HG03097 (cell line): ENCODE measurements around the gene UBA5.
A peak's percentile ranks its signal among the peaks of the same experiment; 100 is the strongest.

Experiments
- ATAC-seq: cut with Tn5 transposase; IDR thresholded peaks from one replicate; pipeline ENCODE4 v1.9.1; 2021; ENCODE audit not compliant: unreplicated experiment, low FRiP score

Gene UBA5

DNA sequence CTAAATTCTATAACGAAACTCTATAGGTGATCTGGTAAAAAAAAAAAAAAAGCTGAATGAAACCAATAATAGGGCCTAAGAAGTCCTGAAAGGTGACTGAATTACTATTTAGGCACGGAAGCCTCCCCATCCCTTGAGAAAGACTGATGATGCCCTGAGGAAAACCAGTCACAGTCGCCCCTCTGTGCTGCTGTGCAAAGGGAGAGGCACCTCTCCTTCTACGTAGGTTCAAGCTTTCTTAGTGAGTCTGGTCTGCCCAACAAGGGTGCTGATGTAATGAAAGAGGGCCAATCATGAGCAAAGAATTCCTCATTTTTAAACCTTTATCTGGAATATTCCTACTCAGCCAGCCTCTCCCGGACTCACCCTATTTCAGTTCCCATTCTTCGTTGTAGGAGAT lies 50.2 kb downstream of the UBA5 start:
- no peak for ATAC-seq

DNA sequence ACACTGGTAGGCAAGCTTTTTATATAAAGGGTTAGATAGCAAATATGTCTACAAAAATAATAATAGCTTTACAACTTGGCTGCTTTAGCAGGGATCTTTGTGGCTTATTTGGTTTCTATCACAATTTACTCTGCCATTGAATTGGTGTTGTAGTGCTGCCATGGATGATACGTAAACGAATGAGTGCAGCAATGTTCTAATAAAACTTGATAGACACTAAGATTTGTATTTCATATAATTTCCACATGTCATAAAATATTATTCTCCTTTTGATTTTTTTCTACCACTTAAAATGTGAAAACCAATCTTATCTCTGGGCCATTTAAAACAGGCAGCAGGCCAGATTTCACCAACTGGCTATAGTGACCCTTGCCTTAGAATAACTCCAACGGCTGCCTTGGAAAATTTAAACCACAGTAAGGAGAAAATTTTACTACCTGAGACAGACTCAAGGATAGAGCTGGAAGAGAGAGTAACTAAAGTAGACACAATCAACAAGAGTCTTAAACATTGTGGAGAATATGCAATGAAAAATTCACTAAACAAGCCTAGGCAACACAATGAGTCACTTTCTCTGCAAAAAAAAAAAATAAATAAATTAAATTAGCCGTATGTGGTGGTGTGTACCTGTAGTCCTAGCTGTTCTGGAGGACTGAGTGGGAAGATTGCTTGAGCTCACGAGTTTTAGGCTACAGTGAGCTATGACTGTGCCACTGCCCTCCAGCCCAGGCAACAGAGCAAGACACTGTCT lies 54.0 kb downstream of the UBA5 start:
- no peak for ATAC-seq

DNA sequence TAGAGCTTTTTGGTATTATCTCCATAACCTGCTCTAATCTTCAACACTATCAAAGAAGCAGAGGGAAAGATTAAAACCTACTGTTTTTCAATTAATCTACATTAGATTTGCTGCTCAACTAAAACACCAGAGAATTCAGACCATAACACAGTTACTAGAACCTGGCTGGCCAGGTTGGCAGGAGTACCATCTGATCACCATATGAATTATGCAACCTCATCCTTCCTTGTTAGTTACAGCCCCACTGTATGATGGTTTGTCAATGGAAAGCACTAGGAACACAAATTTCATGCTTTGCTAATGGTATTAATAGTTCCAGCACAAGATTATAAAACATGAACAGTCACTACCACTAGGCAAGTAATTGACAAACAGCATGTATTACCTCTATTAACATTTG lies 56.2 kb downstream of the UBA5 start:
- no peak for ATAC-seq

- ATAC-seq: no peak
These were observed 60.1 kb downstream of the UBA5 start for GRCh38 chr3:132720228-132720627.

DNA sequence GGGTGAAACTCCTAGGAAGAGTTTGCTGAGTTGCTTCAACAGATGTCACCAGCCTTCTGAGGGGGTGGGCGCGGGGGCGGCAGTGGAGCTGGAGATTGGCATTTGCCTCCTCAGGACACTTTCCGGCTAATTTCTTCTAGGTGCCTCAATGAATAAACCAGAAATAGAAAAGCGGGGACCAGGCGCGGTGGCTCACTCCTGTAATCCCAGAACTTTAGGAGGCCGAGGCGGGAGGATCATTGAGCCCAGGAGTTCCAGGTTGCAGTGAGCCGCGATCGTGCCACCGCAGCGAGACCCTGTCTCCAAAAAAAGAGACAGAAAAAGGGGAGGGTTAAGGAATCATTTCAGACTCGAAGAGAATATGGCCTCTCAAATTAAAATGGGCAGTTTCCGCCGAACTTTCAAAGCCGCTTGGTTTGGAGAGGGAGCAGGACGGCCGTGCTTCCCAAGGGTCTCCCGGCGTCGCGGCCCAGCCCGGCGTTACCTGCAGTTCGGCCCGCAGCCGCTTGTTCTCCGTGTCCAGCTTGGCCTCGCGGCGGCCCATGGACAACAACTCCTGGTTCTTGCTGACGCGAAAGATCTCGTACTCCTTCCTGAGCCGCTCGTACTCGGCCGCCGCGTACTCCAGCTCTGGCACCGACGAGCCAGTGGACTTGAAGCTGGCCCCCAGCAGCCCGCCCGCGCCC lies 61.5 kb downstream of the UBA5 start:
- no peak for ATAC-seq

- ATAC-seq: peak; percentile 62
These were observed 62.3 kb downstream of the UBA5 start, which contains the start of gene NPHP3 for GRCh38 chr3:132722165-132723023. Gene NPHP3 (minus strand): TSS chr3:132722409. CDS start chr3:132722355, 54 bp downstream.

- peak; percentile 4 for ATAC-seq
These were observed 63.2 kb downstream of the UBA5 start for GRCh38 chr3:132723024-132723950.

GRCh38 chr3:132726341-132726823 lies 66.3 kb downstream of the UBA5 start:
- no peak for ATAC-seq
